ENCODE results near the gene FBXO4. TPM values are rescaled to one million over a fixed set of nuclear protein-coding genes. Genes with fewer than 3 reads are reported as not detected.

Gene FBXO4
- total RNA-seq, 2 experiments from 2014 or later = 13.0 to 15.3 TPM

- POLR2A ChIA-PET = interaction anchor here (0.7 kb wide), 1 partner anchor 25 kb away, joined by 3 read pairs; no protein-coding TSS in a partner anchor
- H3K4me3 Mint-ChIP-seq = no peak overlapping the region
- DNase-seq (no peak), ATAC-seq (ENCODE audit: low read depth) (no peak)
- no peak overlapping the region for H3K27ac Mint-ChIP-seq
- peaks cover 2% of the 10 kb centered on the region for H3K9me3 Mint-ChIP-seq
- peaks cover 30% of the 10 kb centered on the region for H3K27me3 Mint-ChIP-seq
- peaks cover 14% of the 10 kb centered on the region for H3K4me1 Mint-ChIP-seq
- peaks cover 7% of the 10 kb centered on the region for H3K36me3 Mint-ChIP-seq
Observed at GRCh38 chr5:41896230-41896629, 28.9 kb upstream of the FBXO4 start.

GRCh38 chr5:41903382-41903891 is 21.6 kb upstream of the FBXO4 start:
- Mint-ChIP-seq H3K4me1 (peaks cover 32% of the 10 kb centered on the region), H3K9me3 (no peaks in the 10 kb centered on the region), H3K36me3 (peaks cover 10% of the 10 kb centered on the region), H3K4me3 (peak overlapping the region; percentile 97), H3K27ac (peak overlapping the region; percentile 98), H3K27me3 (peaks cover 14% of the 10 kb centered on the region)
- ATAC-seq (ENCODE audit: low read depth) = no peak
- POLR2A ChIA-PET = interaction anchor here (0.8 to 2.9 kb wide), 14 partner anchors 9 to 1581 kb away, joined by 3 to 47 read pairs (median 4); partner anchors contain the start of genes FBXO4, HMGCS1, OXCT1 and TMEM267
- no peak for DNase-seq

- POLR2A ChIA-PET = interaction anchor here (0.7 to 2.9 kb wide), 16 partner anchors 9 to 1580 kb away, joined by 3 to 47 read pairs (median 4); partner anchors contain the start of genes FBXO4, HMGCS1, OXCT1 and TMEM267
- no peaks in the 10 kb centered on the region for H3K9me3 Mint-ChIP-seq
- H3K4me3 Mint-ChIP-seq = peak within 1 kb of the TSS; percentile 97
- peak; percentile 97 for ATAC-seq (ENCODE audit: low read depth)
- peaks cover 32% of the 10 kb centered on the region for H3K4me1 Mint-ChIP-seq
- peak; percentile 99 for DNase-seq
- peaks cover 10% of the 10 kb centered on the region for H3K36me3 Mint-ChIP-seq
- peaks cover 11% of the 10 kb centered on the region for H3K27me3 Mint-ChIP-seq
- peak within 1 kb of the TSS; percentile 98 for H3K27ac Mint-ChIP-seq
Observed at GRCh38 chr5:41903892-41904799, 20.9 kb upstream of the FBXO4 start, which contains the start of gene RIMOC1. RIMOC1 (plus strand) TSS chr5:41904344; CDS start chr5:41904368, 24 bp downstream.

- POLR2A ChIA-PET = interaction anchor here (2.9 kb wide), 1 partner anchor 20 kb away, joined by 47 read pairs; the partner anchor contains the start of gene FBXO4
- Mint-ChIP-seq H3K36me3 (peaks cover 18% of the 10 kb centered on the region), H3K4me3 (no peak overlapping the region), H3K4me1 (peaks cover 32% of the 10 kb centered on the region), H3K27me3 (peaks cover 6% of the 10 kb centered on the region), H3K9me3 (no peaks in the 10 kb centered on the region), H3K27ac (no peak overlapping the region)
- ATAC-seq (ENCODE audit: low read depth) (no peak), DNase-seq (no peak)
Observed at GRCh38 chr5:41906151-41906550, 18.9 kb upstream of the FBXO4 start.

GRCh38 chr5:41908374-41909079 is 16.6 kb upstream of the FBXO4 start:
- H3K4me3 Mint-ChIP-seq = no peak overlapping the region
- no peaks in the 10 kb centered on the region for H3K9me3 Mint-ChIP-seq
- DNase-seq (no peak), ATAC-seq (ENCODE audit: low read depth) (no peak)
- H3K4me1 Mint-ChIP-seq = peaks cover 26% of the 10 kb centered on the region
- no peak overlapping the region for H3K27ac Mint-ChIP-seq
- H3K27me3 Mint-ChIP-seq = no peaks in the 10 kb centered on the region
- H3K36me3 Mint-ChIP-seq = peaks cover 33% of the 10 kb centered on the region
- POLR2A ChIA-PET = no interaction called here

- Mint-ChIP-seq H3K36me3 (peaks cover 35% of the 10 kb centered on the region), H3K27ac (no peak overlapping the region), H3K4me1 (no peaks in the 10 kb centered on the region), H3K27me3 (no peaks in the 10 kb centered on the region), H3K9me3 (no peaks in the 10 kb centered on the region), H3K4me3 (no peak overlapping the region)
- ATAC-seq (ENCODE audit: low read depth) (no peak), DNase-seq (no peak)
- POLR2A ChIA-PET = interaction anchor here (0.7 kb wide), 1 partner anchor 14 kb away, joined by 4 read pairs; the partner anchor contains the start of gene RIMOC1
Observed at GRCh38 chr5:41918105-41918504, 7.0 kb upstream of the FBXO4 start.

GRCh38 chr5:41921166-41921565 is 3.9 kb upstream of the FBXO4 start:
- no peak overlapping the region for H3K27ac Mint-ChIP-seq
- peaks cover 14% of the 10 kb centered on the region for H3K36me3 Mint-ChIP-seq
- peaks cover 6% of the 10 kb centered on the region for H3K4me1 Mint-ChIP-seq
- H3K27me3 Mint-ChIP-seq = no peaks in the 10 kb centered on the region
- no peak for DNase-seq
- POLR2A ChIA-PET = interaction anchor here (0.5 to 0.9 kb wide), 2 partner anchors 11 to 154 kb away, joined by 3 read pairs; no protein-coding TSS in a partner anchor
- no peaks in the 10 kb centered on the region for H3K9me3 Mint-ChIP-seq
- no peak overlapping the region for H3K4me3 Mint-ChIP-seq
- ATAC-seq (ENCODE audit: low read depth) = no peak

DNA sequence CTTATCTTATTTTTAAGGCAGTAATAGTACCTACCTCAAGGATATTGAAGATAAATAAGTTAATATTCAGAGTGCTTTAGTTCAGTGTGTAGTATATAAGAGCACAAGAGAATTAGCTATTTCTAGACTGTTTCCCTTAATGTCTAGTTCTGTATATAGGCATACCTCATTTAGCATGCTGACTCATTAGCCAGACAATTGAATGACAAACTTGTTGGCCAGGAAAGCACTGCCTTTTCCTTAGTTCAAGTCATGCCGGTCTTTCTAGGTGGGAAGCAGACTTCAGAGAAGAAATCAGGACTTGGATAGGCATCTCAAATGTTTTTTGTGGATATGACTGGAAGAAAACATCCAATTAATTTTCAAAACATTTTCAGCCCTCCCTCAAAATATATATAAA is 3.2 kb upstream of the FBXO4 start:
- Mint-ChIP-seq H3K4me3 (no peak overlapping the region), H3K27ac (no peak overlapping the region), H3K9me3 (no peaks in the 10 kb centered on the region), H3K4me1 (peaks cover 9% of the 10 kb centered on the region), H3K27me3 (no peaks in the 10 kb centered on the region), H3K36me3 (peaks cover 15% of the 10 kb centered on the region)
- POLR2A ChIA-PET = interaction anchor here (0.5 kb wide), 1 partner anchor 155 kb away, joined by 3 read pairs; no protein-coding TSS in a partner anchor
- ATAC-seq (ENCODE audit: low read depth) (no peak), DNase-seq (no peak)

GRCh38 chr5:41924526-41924871 is 582 bp upstream of the FBXO4 start:
- H3K27ac Mint-ChIP-seq = peak overlapping the region; percentile 93
- no peak for ATAC-seq (ENCODE audit: low read depth)
- peaks cover 12% of the 10 kb centered on the region for H3K4me1 Mint-ChIP-seq
- H3K36me3 Mint-ChIP-seq = peaks cover 8% of the 10 kb centered on the region
- H3K4me3 Mint-ChIP-seq = peak overlapping the region; percentile 90
- POLR2A ChIA-PET = interaction anchor here (1.0 to 3.0 kb wide), 4 partner anchors 20 to 56 kb away, joined by 3 to 47 read pairs (median 9); partner anchors contain the start of genes OXCT1 and RIMOC1
- no peak for DNase-seq
- H3K9me3 Mint-ChIP-seq = no peaks in the 10 kb centered on the region
- no peaks in the 10 kb centered on the region for H3K27me3 Mint-ChIP-seq

GRCh38 chr5:41925555-41925951 is 472 bp downstream of the FBXO4 start:
- Mint-ChIP-seq H3K36me3 (peaks cover 9% of the 10 kb centered on the region), H3K4me3 (peak overlapping the region; percentile 90), H3K27ac (peak overlapping the region; percentile 93), H3K4me1 (peaks cover 12% of the 10 kb centered on the region), H3K27me3 (no peaks in the 10 kb centered on the region), H3K9me3 (no peaks in the 10 kb centered on the region)
- no peak for ATAC-seq (ENCODE audit: low read depth)
- POLR2A ChIA-PET = interaction anchor here (1.0 to 3.0 kb wide), 5 partner anchors 21 to 57 kb away, joined by 3 to 47 read pairs (median 7); partner anchors contain the start of genes OXCT1 and RIMOC1
- DNase-seq = no peak

DNA sequence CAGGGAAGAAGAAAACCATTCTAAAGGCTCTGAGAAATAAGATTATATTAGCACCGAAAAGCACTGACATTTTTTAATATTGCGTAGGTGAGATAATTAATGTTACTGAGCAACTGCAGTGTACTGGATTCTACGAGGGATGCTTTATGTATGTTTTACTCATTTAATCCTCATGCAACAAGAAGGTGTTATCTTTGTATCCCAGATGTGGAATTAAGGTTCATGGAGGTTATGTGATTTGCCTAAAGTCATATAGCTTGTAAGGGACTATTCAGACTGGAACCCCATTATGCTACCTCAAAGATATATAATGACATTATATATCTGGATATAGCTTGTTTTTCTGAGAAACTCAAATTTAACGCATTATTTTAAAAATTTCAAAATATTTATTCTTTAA is 2.5 kb downstream of the FBXO4 start:
- H3K27me3 Mint-ChIP-seq = no peaks in the 10 kb centered on the region
- POLR2A ChIA-PET = no interaction called here

DNA sequence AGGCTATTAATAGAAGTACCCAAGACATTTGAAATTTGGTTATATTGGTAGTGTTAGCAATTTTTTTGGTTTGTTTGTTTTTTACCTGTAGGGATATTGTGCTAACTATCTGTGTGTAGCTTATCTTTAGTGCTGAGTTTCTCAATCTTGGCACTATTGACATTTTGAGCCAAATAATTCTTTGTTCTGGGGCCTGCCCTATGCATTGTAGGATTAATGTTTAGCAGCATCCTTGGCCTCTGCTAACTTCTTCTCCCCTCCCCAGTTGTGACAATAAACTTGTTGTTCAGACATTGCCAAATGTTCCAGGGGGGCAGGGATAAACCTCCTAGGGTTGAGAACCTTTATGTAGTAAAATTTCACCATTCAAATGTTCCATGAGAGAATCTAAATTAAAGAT is 4.0 kb downstream of the FBXO4 start:
- H3K27ac Mint-ChIP-seq = no peak overlapping the region
- H3K4me1 Mint-ChIP-seq = peaks cover 12% of the 10 kb centered on the region
- no peak overlapping the region for H3K4me3 Mint-ChIP-seq
- DNase-seq (no peak), ATAC-seq (ENCODE audit: low read depth) (no peak)
- H3K9me3 Mint-ChIP-seq = no peaks in the 10 kb centered on the region
- H3K27me3 Mint-ChIP-seq = no peaks in the 10 kb centered on the region
- H3K36me3 Mint-ChIP-seq = peaks cover 23% of the 10 kb centered on the region
- POLR2A ChIA-PET = no interaction called here

More for the DNA sequence above, 2.5 kb downstream of the FBXO4 start:
- Mint-ChIP-seq H3K9me3 (no peaks in the 10 kb centered on the region), H3K27ac (no peak overlapping the region), H3K4me1 (peaks cover 12% of the 10 kb centered on the region), H3K36me3 (peaks cover 22% of the 10 kb centered on the region), H3K4me3 (no peak overlapping the region)
- no peak for ATAC-seq (ENCODE audit: low read depth)
- DNase-seq = no peak

DNA sequence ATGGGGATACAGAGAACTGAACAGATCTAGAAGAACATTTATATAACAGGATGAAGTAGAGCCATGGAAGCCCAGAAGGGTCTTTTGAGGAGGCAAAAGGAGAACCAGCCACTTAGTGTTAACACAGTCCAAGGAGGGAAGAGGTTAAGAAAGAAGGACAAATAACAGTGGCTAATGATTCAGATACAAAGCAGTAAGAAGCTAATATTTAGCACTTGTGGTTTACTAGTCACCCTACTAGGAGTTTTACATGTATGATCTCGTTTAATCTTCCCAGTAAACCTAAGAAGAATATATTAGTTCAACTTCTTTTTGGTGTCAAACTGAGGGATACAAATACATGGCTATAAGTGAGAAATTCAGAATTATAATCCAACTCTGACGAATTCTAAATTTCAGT is 7.7 kb downstream of the FBXO4 start:
- Mint-ChIP-seq H3K36me3 (peaks cover 23% of the 10 kb centered on the region), H3K4me3 (no peak overlapping the region), H3K27ac (no peak overlapping the region), H3K4me1 (no peaks in the 10 kb centered on the region), H3K9me3 (no peaks in the 10 kb centered on the region), H3K27me3 (no peaks in the 10 kb centered on the region)
- ATAC-seq (ENCODE audit: low read depth) = no peak
- no peak for DNase-seq
- POLR2A ChIA-PET = no interaction called here

All from activated naive CD8-positive, alpha-beta T cell treated with anti-CD3 and anti-CD28 coated beads, Interleukin-2, amount 10 ng/mL, durations not matched to agents 7 days and 5 days (primary cell).